GM10847 (cell line): Measurements from ENCODE around the gene NREP.

Source experiments
- POLR2A ChIP-seq: IDR thresholded peaks from 2 replicates; pipeline ENCODE4 v1.6.1; 2011; ENCODE audit not compliant: insufficient read length; ENCODE audit errors: extremely low read depth

The NREP gene

DNA sequence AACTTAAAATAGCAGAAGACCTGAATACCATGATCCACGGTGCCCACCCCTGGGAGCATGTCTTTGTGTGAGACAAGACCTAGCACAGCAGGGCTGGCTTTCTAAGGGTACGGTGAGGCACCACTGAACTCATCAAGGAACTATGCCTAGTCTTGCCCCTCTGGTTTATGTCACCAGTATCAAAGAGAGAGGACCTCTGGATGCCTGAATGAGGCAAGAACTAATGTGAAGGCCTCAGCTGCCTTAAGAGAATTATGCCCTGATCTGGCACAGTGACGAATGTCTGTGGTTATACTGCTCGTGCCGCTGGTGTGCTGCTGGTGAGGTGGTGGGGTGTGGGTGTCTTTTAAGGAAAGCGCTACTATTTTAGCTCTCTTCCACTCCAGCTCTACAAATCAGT, 23.0 kb downstream of the NREP start:
- TF ChIP-seq POLR2A, result no peak

DNA sequence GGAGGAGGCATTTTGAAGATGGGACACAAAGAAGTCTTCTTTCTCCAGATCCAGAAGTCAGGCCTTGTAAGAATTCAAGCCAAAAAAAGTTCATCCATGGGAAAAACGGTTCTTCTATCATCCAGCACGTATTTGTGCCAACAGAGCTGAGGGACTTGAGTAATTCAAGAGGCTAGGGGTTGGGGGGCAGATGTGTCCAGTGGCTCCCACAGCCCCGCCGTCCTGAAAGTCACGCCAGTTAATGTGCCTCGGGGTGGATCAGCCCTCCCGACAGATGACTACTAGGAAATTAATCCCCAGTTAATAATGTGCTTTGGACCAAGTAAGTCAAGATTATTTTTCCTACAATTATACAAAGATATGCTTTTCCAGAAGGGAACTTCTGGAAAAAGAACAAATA, 23.4 kb downstream of the NREP start:
- no peak for TF ChIP-seq POLR2A

DNA sequence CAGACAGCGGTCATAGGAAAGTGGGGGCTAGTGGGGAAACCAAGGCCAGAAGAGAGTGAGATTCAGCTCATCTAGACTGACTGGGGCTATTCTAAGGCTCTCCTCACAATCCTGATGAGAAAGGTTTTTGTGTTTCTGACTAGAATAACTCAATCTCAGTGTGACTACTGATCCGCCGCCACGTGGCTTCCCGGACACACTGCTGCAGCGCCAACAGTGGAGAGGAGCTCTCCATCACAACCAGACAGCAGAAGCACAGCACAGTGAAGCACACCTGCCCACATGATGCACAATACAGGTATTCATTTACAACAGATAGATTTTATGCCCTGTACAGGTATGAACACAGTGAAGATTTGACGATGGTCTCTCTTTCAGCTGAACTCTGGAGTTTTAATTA, 25.4 kb downstream of the NREP start:
- no peak for TF ChIP-seq POLR2A

DNA sequence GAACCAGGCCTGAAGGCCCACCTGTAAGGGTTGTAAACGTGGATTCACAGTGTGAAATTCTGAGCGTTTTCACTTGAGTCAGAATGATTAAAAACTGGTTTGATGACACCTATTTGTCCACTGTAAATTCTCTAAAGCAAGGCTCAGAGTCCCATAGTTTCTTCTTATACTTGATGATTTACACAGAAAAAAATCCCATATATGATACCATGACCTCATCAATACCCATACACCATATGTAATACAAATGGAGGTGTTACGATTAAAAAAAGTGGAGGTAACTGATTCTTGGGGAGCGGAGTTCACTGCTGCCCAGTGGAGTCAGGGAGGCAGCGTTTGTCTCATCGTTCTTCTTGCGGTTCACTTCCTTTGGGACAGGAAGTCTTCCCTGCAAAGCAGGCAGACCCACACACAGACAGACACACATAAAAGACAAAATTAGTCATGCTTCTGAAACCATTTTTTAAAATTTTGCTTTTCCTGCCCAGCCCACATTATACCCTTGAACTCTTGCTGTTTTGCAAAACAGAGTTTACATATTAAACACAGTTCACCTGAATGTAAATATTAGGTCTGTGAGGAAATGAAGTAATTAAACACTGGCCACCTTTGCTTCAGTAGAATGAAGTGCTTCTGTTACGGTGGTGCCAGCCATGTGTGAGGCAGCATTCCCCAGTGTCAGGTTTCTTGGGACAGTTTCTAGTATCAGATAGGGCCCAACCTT, 26.2 kb downstream of the NREP start:
- no peak for TF ChIP-seq POLR2A

DNA sequence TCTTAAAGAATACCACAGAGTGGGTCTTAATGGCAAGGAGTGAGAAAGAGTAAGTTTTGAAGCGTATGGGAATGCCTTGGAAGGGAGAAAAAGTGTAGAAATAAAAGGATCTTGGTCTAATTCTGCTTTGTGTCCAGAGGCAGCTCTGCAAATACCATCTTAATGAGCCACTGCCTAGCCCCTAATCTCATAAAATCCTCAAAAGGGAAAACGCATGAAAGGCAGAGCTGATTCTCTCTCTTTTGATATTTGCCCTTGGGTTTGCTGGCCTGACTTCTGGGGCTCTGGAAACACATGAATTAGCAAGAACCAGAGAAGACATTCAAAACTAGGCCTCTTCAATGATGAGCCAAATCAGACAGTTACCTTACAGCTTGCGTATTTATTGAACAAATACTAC, 28.1 kb downstream of the NREP start:
- TF ChIP-seq POLR2A, result no peak

DNA sequence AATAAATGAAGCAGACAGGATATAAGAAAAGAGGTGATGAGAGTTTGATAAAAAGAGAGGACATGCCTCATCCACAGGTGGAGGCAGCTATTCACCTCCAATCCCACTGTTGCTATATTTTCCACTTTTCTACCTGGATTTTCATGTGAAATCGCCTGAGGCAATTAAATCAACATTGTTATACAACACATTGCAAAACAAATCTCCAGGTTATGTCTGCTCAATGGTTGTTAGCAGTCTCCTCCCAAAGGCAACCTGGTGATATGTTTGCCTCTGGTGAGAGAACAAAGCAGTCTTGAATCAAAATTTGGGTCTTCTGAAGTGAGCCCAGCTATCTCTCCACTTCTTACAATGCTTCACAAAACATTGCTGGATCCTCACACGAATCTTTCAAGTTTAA, 30.0 kb downstream of the NREP start:
- no peak for TF ChIP-seq POLR2A

DNA sequence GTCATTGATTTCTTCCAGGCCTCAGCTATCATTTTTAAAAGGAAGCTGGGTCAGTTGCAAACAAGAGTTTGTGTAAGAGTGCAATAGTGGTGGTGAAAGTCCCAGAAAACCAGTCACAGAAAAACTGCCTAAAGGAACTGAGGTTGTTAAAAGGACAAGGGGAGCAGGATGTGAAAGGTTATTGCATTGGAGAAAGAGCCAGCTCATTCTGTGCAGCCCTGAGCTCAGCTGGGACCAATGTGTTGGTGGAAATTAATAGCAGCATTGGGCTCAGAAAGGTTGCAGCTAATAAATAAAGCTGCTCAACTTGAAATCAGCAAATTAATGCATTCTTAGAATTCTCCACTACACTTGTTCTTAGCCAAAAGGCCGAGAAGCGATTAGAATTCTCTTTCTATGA, 34.9 kb downstream of the NREP start:
- no peak for TF ChIP-seq POLR2A

DNA sequence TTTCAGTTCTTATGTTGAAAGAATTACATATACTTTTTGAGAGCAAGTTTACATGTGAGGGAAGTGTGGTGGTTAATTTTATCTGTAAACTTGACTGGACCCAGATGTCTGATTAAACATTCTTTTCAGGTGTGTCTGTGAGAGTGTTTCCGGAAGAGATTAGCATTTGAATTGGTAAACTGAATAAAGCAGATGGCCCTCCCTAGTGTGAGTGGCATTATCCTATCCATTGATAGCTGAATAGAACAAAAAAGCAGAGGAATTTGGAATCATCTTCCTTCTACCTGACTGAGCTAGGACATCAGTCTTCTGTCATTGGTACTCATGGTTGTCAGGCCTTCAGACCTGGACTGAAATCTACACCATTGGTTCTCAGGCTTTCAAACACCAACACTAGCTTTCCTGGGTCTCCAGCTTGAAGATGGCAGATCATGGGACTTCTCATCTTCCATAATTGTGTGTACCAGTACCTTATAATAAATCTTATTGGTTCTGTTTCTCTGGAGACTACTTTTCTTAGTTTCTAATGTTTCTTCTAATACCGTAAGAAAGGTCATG, 36.6 kb downstream of the NREP start:
- TF ChIP-seq POLR2A, result no peak

DNA sequence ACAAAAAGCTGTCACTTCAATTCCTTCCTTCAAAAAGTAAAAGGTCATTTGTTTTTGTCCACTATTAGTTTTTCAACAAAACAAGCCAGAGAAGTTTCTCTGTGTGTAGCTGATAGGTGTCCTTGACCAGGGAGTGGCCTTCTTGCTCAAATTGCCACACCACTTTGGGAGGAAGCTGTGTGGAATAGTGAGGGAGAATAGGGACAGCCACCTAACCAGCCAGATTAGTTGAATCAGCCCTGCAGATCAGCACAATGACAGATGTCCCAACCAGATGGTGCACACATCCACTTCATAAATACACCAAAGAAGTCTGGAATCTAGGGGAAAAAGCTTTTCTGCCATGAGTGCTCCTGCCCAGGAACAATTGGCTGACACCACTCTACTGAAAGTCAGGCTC, 37.2 kb downstream of the NREP start:
- no peak for TF ChIP-seq POLR2A

DNA sequence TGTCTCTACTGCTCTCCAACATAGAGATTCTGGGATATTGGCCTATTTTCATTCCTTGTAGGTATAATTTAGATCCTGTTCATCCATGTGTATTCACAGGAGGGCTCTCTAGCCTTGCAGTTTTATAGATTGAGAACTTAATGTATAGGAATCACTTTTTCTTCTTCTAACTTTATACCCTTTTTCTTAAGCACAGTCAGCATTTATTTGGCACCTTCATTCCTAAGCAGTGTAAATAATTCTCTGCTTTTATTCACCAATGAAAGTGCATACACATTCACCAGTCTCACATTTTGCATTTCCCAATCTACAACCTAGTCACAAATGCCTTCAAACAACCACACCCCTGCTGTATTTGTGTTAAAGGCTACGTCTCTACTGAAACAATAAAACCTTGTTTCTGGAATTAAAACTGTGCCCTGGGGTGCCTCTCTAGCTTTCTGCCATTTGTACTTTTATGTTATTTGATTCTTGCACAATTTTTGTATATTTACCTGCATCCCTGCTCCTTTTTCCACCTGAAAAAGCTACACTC, 49.3 kb downstream of the NREP start:
- TF ChIP-seq POLR2A, result no peak

DNA sequence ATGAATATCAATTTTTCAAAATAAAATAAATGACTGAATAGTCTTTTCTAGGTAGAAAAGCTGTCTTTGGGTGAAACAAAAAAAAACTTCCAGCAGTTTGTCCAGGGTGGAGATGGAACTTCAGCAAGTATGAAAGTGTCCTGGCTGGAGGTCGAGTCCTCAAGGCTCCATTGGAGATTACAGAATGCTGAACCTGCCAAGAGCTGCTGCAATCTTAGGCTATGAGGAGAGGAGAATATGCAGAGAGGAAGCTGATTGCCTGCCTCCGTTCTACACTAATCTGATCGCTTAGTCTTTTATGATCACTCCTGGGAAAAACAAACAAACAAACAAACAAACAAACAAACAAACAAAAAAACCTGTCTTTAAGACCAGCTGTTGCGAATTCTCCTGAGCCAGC, 50.6 kb downstream of the NREP start:
- no peak for TF ChIP-seq POLR2A

DNA sequence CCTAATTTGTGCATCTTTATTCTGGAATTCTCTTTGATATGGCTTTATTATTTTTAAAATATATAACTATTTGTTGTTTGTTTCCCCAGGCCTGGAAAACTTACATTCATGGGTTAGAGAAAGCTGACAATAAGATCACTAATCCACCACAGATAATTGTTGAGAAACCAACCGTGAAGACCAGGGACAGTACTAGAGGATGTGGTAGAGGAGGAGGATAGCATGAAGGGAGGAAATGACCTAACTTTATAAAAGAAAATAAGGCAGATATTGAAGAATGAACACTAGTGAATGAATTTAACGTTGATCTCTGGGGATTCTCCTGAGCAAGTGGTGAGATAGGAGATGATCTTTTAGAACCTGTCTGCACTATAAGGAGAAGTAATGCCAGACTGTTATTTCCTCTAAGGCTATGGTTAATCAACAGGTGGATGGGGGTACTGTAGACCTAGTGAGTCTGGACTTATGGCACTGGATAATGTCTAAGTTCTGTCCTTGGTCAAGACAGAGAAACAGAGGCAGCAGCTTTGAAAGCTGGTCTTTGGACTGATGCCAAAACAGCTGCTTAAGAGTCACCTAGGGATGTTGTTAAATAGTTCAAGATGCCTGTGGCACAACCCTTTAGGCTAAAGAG, 52.4 kb downstream of the NREP start:
- TF ChIP-seq POLR2A, result no peak

DNA sequence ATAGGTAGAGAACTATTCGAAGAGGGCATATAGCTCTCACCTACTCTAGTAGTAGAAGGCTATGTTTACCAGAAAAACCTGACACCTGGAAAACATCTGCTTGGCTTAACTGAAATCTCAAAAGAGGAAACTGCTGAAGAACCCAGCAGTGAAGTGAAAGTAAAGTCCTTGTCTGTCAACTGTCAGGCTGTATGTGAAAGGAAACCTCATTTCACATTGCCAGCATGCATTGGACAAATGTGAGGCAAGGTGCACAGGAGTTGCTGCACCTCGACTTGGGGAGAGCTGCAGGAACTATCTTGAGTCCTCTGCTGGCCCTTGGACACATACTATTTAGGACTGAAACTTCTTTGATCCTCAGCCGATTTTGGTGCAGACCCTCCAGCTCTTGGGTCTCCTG, 53.3 kb downstream of the NREP start:
- TF ChIP-seq POLR2A, result no peak

DNA sequence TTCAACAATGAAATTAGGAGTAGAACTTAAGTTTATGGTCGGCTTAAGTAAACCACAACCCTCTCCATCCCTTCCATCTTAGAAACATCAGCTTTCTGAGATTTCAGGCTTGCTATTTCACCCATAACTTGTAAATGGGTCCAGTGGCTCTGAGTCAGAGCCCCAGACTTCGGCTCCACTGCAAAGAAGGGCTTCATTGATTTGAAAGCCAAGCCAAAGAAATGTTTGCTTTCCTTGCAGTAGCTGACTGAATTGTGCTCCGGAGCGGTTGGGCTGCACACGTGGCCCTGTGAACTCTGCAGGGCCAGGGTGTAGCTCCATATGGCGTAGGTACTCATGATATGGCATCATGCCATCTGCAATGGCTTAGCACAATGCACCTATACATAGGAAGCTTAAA, 57.0 kb downstream of the NREP start:
- no peak for TF ChIP-seq POLR2A

DNA sequence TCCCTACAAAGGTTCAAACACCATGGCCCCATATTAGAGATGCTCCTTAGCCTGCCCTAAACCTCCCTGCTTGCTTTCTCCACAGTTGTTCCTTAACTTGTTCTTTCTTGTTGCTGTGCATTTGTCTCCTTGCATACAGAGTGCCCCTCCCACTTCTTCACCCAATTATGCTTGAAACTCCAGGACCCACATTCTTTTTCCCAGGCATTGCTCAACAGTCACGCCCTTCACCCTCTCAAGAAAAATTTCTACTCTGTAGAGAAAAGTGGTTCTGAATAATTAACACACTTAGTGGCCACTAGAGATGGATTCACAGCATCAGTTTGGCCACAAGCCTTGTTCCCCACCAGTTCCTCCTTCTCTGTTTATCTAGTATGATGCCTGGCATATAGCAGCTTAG, 57.7 kb downstream of the NREP start:
- TF ChIP-seq POLR2A, result no peak
